Caco-2 (cell line): ENCODE results near the gene KRTAP25-1. TPM values are rescaled to one million over a fixed set of nuclear protein-coding genes. Genes with fewer than 3 reads are reported as not detected.

Source experiments
- BruUV-seq: library from RNA; stranded (reverse); fragments of 400-500 nt; replicated peaks from 2 replicates; lab custom pipeline; 2021; lab: Mats Ljungman, UMichigan
- CTCF ChIA-PET: fragments of 300-600 bp; sonication (Branson Sonifier 250); formaldehyde crosslinking; loops from one replicate; lab custom pipeline; 2022; ENCODE audit warnings: antibody characterized with exemption; lab: Charles Lee
- POLR2A ChIA-PET: fragments of 300-600 bp; sonication (Branson Sonifier 250); formaldehyde crosslinking; loops from one replicate; lab custom pipeline; 2022; ENCODE audit warnings: antibody characterized with exemption; lab: Charles Lee
- DNase-seq, 2 experiments: peaks; one replicate each; pipeline versions ENCODE4 v3.0.0 to v3.0.0-alpha.2; 2020 to 2022
- H3K27me3 ChIP-seq: replicated peaks from 2 replicates; pipeline ENCODE4 v1.6.0; 2011; ENCODE audit warnings: low read length; ENCODE audit not compliant: control insufficient read depth, insufficient read depth
- H3K36me3 ChIP-seq: 2 replicates; pipeline ENCODE4 v1.5.1; 2011; ENCODE audit warnings: low read length; ENCODE audit not compliant: control insufficient read depth, insufficient read depth
- H3K4me1 ChIP-seq: fragments of 250-450 bp; sonication (Bioruptor Pico); 2 replicates; pipeline ENCODE4 v1.5.1; 2020; ENCODE audit warnings: mild to moderate bottlenecking
- H3K4me3 ChIP-seq: 2 replicates; pipeline ENCODE4 v1.5.1; 2011; ENCODE audit warnings: low read depth, mild to moderate bottlenecking, control low read depth, low read length
- H3K9me3 ChIP-seq: fragments of 250-450 bp; sonication (Bioruptor Pico); 2 replicates; pipeline ENCODE4 v1.5.1; 2020; ENCODE audit warnings: mild to moderate bottlenecking, moderate library complexity
- H3K27ac Mint-ChIP-seq: one replicate; pipeline ENCODE4 v1.8.0; 2022; ENCODE audit warnings: mixed read lengths; ENCODE audit not compliant: unreplicated experiment
- H3K27me3 Mint-ChIP-seq: one replicate; pipeline ENCODE4 v1.8.0; 2022; ENCODE audit warnings: mixed read lengths; ENCODE audit not compliant: insufficient read depth, unreplicated experiment
- H3K36me3 Mint-ChIP-seq: one replicate; pipeline ENCODE4 v1.8.0; 2022; ENCODE audit warnings: mild to moderate bottlenecking, mixed read lengths; ENCODE audit not compliant: insufficient read depth, unreplicated experiment
- H3K4me1 Mint-ChIP-seq: one replicate; pipeline ENCODE4 v1.8.0; 2022; ENCODE audit warnings: low read depth, mixed read lengths; ENCODE audit not compliant: unreplicated experiment
- H3K4me3 Mint-ChIP-seq: one replicate; pipeline ENCODE4 v1.8.0; 2022; ENCODE audit warnings: mild to moderate bottlenecking, moderate library complexity, mixed read lengths; ENCODE audit not compliant: unreplicated experiment
- H3K9me3 Mint-ChIP-seq: one replicate; pipeline ENCODE4 v1.8.0; 2022; ENCODE audit warnings: mixed read lengths; ENCODE audit not compliant: unreplicated experiment
- intact Hi-C: fragments of 100-400 bp; cut with micrococcal nuclease; formaldehyde crosslinking; loops from one replicate; pipeline ENCODE4 v1.10.0; 2022; ENCODE audit not compliant: unreplicated experiment
- total RNA-seq: library from RNA; stranded (reverse); gene quantifications from 2 replicates; pipeline ENCODE4 v1.2.3, GENCODE V29; 2022
- TF ChIP-seq, protein P1 (sequence below), 2 experiments: fragments of 200-600 bp in 1 of 2; IDR thresholded peaks; 1 replicate in 1 of 2; 2 replicates in 1 of 2; pipeline versions ENCODE4 v1.5.1 to v1.8.0; 2011 to 2022; ENCODE audit warnings: antibody characterized with exemption in 1 of 2, control low read depth in 1 of 2, inconsistent platforms in 1 of 2, low read depth in 1 of 2, low read length in 1 of 2, mild to moderate bottlenecking in 1 of 2, moderate library complexity in 1 of 2; ENCODE audit not compliant: insufficient read depth in 1 of 2, severe bottlenecking in 1 of 2, unreplicated experiment in 1 of 2

Gene KRTAP25-1
- total RNA-seq, 1 experiment from 2014 or later = not detected

DNA sequence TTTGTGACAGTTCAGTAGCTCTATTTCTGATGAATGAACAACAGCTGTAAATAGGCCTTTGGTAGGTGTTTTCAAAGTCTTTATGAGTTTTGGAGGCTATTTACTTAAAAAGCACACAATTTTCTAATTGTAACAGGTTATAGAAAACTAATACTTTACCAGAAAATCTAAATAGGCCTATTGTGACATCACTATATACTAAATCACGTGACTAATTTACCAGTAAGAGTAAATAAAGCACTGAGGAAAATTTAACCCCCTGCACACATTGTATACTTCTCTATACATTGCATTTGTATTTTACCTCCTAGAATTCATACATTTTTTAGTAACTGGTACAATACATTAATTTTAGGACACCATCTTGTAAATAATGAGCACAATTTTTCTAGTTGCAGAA, 15.8 kb upstream of the KRTAP25-1 start:
- Histone ChIP-seq H3K9me3 (no peaks in the 10 kb centered on the region), H3K4me3 (no peak overlapping the region), H3K36me3 (no peaks in the 10 kb centered on the region), H3K4me1 (no peaks in the 10 kb centered on the region), H3K27me3 (no peaks in the 10 kb centered on the region)
- no peak overlapping the region for H3K4me3 Mint-ChIP-seq
- intact Hi-C loops = no loop called here
- ChIA-PET POLR2A (no interaction called here), CTCF (no interaction called here)
- no peak for DNase-seq
- BruUV-seq = no TSS peak
- no peaks in the 10 kb centered on the region for H3K4me1 Mint-ChIP-seq
- H3K27ac Mint-ChIP-seq = no peak overlapping the region
- H3K27me3 Mint-ChIP-seq = no peaks in the 10 kb centered on the region
- no peaks in the 10 kb centered on the region for H3K36me3 Mint-ChIP-seq
- TF ChIP-seq, protein P1, sequence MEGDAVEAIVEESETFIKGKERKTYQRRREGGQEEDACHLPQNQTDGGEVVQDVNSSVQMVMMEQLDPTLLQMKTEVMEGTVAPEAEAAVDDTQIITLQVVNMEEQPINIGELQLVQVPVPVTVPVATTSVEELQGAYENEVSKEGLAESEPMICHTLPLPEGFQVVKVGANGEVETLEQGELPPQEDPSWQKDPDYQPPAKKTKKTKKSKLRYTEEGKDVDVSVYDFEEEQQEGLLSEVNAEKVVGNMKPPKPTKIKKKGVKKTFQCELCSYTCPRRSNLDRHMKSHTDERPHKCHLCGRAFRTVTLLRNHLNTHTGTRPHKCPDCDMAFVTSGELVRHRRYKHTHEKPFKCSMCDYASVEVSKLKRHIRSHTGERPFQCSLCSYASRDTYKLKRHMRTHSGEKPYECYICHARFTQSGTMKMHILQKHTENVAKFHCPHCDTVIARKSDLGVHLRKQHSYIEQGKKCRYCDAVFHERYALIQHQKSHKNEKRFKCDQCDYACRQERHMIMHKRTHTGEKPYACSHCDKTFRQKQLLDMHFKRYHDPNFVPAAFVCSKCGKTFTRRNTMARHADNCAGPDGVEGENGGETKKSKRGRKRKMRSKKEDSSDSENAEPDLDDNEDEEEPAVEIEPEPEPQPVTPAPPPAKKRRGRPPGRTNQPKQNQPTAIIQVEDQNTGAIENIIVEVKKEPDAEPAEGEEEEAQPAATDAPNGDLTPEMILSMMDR (IDR thresholded peaks at IDR 0.05; ENCODE audit: insufficient read depth in 1 of 2, low read depth in 1 of 2, low read length in 1 of 2, severe bottlenecking in 1 of 2, unreplicated experiment in 1 of 2) = no peak
- no peaks in the 10 kb centered on the region for H3K9me3 Mint-ChIP-seq

DNA sequence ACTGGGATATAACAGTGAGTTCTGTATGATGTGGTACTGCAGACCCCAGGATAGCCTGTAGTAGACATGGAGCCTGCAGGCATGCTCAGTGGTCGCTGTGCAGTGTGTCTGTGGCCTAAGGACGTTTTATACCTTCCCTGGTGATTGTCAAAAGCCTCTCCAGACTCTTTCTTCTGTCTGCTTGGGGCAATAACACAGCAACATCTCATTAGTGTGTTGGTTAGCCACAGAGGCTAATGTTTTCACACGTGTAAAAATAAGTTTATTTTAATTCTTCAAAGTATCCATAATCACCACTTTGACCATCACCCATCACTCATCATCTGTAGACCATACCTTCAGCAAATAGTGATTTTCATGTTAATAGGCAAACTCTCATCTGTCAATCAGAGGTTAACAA, 6.5 kb downstream of the KRTAP25-1 start, which contains the start of gene KRTAP24-1:
TSS of gene KRTAP24-1 (minus strand) at position 101 of the 400 bp plus-strand sequence. CDS start at position 83, 18 bp downstream.
- no peaks in the 10 kb centered on the region for H3K36me3 Mint-ChIP-seq
- H3K4me3 ChIP-seq = no peak within 1 kb of the TSS
- H3K4me1 ChIP-seq = no peaks in the 10 kb centered on the region
- no peaks in the 10 kb centered on the region for H3K9me3 ChIP-seq
- TF ChIP-seq, protein P1 (IDR thresholded peaks at IDR 0.05; ENCODE audit: insufficient read depth in 1 of 2, low read depth in 1 of 2, low read length in 1 of 2, severe bottlenecking in 1 of 2, unreplicated experiment in 1 of 2) = no peak
- H3K4me3 Mint-ChIP-seq = no peak within 1 kb of the TSS
- H3K4me1 Mint-ChIP-seq = no peaks in the 10 kb centered on the region
- ChIA-PET CTCF (no interaction called here), POLR2A (no interaction called here)
- BruUV-seq = no TSS peak
- intact Hi-C loops = no loop called here
- H3K27me3 Mint-ChIP-seq = peaks cover 6% of the 10 kb centered on the region
- H3K27me3 ChIP-seq = no peaks in the 10 kb centered on the region
- no peak for DNase-seq
- H3K9me3 Mint-ChIP-seq = no peaks in the 10 kb centered on the region
- no peaks in the 10 kb centered on the region for H3K36me3 ChIP-seq
- H3K27ac Mint-ChIP-seq = no peak within 1 kb of the TSS

DNA sequence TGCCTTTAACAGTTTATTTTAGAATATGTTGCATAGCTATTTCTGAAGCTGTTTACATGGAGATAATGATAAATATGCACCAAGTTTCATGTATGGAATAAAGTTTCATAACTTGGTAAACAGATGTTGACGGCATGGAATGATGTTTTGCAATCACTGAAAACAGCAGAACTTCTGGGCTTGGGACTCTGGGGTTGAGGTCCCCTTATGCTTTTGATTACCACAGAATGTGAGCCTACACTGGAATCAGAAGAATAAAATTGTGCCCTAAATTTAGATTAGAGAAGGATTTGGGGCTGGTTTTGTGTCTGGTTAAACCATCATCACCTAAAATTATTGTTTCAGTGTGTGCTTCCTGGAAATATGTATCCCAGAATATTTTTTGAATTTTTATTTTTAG, 17.7 kb downstream of the KRTAP25-1 start:
- CTCF ChIA-PET = no interaction called here
- no TSS peak for BruUV-seq
- Mint-ChIP-seq H3K4me1 (peaks cover 31% of the 10 kb centered on the region), H3K36me3 (peaks cover 6% of the 10 kb centered on the region), H3K27ac (no peak overlapping the region), H3K4me3 (no peak overlapping the region), H3K9me3 (no peaks in the 10 kb centered on the region), H3K27me3 (no peaks in the 10 kb centered on the region)
- peaks cover 51% of the 10 kb centered on the region for H3K4me1 ChIP-seq
- POLR2A ChIA-PET = no interaction called here
- intact Hi-C loops = no loop called here
- H3K27me3 ChIP-seq = no peaks in the 10 kb centered on the region
- no peak overlapping the region for H3K4me3 ChIP-seq
- H3K36me3 ChIP-seq = no peaks in the 10 kb centered on the region
- 0 out of 2 replicates have a peak, but pooled peaks cover 3% of the 10 kb centered on the region for H3K9me3 ChIP-seq
- no peak for DNase-seq
- TF ChIP-seq, protein P1 (IDR thresholded peaks at IDR 0.05; ENCODE audit: insufficient read depth in 1 of 2, low read depth in 1 of 2, low read length in 1 of 2, severe bottlenecking in 1 of 2, unreplicated experiment in 1 of 2) = no peak
